GF-D8 (cell line): ENCODE results near the gene SMOC1.

Source experiments
- DNase-seq: peaks from one replicate; lab custom pipeline; 2025; lab: John Stamatoyannopoulos, UW

SMOC1 gene

GRCh38 chr14:69982886-69983285, 103.7 kb downstream of the SMOC1 start:
- no peak for DNase-seq

GRCh38 chr14:69983317-69983716, 104.1 kb downstream of the SMOC1 start:
- no peak for DNase-seq

GRCh38 chr14:69985463-69985862, 106.2 kb downstream of the SMOC1 start:
- no peak for DNase-seq

GRCh38 chr14:69986336-69986735, 107.1 kb downstream of the SMOC1 start:
- DNase-seq = no peak

- DNase-seq = no peak
Observed at GRCh38 chr14:69987406-69988121, 108.3 kb downstream of the SMOC1 start.

- DNase-seq = no peak
Observed at GRCh38 chr14:69988979-69989378, 109.8 kb downstream of the SMOC1 start.

- no peak for DNase-seq
Observed at GRCh38 chr14:69989622-69990021, 110.4 kb downstream of the SMOC1 start.

- DNase-seq = no peak
Observed at GRCh38 chr14:69990323-69990722, 111.1 kb downstream of the SMOC1 start.

GRCh38 chr14:69991422-69991821, 112.2 kb downstream of the SMOC1 start:
- DNase-seq = no peak

- DNase-seq = no peak
Observed at GRCh38 chr14:69992564-69992963, 113.3 kb downstream of the SMOC1 start.

GRCh38 chr14:69993326-69993725, 114.1 kb downstream of the SMOC1 start:
- no peak for DNase-seq

- DNase-seq = no peak
Observed at GRCh38 chr14:69994002-69994401, 114.8 kb downstream of the SMOC1 start.

GRCh38 chr14:69996216-69996615, 117.0 kb downstream of the SMOC1 start:
- no peak for DNase-seq

GRCh38 chr14:69997849-69998248, 118.6 kb downstream of the SMOC1 start:
- DNase-seq = no peak

- no peak for DNase-seq
Observed at GRCh38 chr14:69999261-69999674, 120.1 kb downstream of the SMOC1 start.

- no peak for DNase-seq
Observed at GRCh38 chr14:70000601-70001000, 121.4 kb downstream of the SMOC1 start.

GRCh38 chr14:70002589-70003346, 123.6 kb downstream of the SMOC1 start:
- no peak for DNase-seq

- no peak for DNase-seq
Observed at GRCh38 chr14:70004791-70005190, 125.6 kb downstream of the SMOC1 start.

GRCh38 chr14:70005281-70005805, 126.1 kb downstream of the SMOC1 start:
- DNase-seq = no peak

- DNase-seq = no peak
Observed at GRCh38 chr14:70006699-70007098, 127.5 kb downstream of the SMOC1 start.

GRCh38 chr14:70008284-70009262, 129.4 kb downstream of the SMOC1 start:
- DNase-seq = no peak

GRCh38 chr14:70009961-70010360, 130.7 kb downstream of the SMOC1 start:
- no peak for DNase-seq
